HG03196 (cell line): ENCODE data around the gene C1QBP.
"Not testable (repeated sequence)": the region's sequence is repeated elsewhere in the genome, so short reads cannot be mapped to it uniquely, and the experiment has no call there.

Source experiments
- ATAC-seq: cut with Tn5 transposase; IDR thresholded peaks from one replicate; pipeline ENCODE4 v1.9.1; 2021; ENCODE audit not compliant: unreplicated experiment

The C1QBP gene

GRCh38 chr17:5434984-5435383, 4.0 kb downstream of the C1QBP start:
- ATAC-seq: no peak

DNA sequence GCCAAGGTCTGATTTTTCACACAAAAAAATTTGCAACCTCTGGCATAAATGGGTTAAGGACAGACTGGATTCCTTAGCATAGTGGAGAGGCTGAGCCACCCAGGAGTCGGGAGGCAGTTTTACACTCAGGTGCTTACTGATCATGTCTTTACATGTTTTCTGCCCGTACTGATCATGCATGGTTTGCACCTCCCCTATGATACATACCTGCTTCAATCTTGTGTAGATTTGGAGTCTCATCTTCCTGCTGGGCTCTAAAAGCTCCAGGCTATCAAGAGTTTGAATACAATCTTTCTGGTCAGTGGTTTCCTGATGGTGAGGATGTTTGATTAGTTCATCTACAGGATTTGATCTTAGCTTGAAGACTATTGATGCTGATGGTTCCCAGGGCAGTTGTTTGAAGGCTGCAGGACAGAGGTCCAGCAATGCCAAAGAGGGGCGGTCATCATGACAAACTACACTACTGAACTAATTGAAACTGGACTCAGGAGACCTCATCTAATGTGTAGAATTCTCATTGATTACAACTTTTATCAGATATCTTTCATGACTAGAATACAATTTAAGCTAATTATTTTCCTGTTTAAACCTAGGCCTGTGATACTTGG, 6.9 kb downstream of the C1QBP start:
- ATAC-seq: no peak

DNA sequence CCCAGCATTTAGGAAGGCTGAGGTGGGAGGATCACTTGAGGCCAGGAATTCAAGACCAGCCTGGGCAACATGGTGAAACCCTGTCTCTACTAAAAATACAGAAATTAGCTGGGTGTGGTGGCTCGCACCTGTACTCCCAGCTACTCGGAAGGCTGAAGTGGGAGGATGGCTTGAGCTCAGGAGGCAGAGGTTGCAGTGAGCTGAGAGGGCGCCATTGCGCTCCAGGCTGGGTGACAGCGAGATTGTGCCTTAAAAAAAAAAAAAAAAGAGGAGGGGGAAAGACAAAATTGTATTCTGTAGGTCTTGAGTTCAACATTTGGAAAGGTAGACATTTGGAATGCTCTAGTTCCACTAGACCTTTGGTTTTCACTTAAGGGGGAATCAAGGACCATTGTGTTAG, 7.7 kb downstream of the C1QBP start:
- not testable (repeated sequence) for ATAC-seq

DNA sequence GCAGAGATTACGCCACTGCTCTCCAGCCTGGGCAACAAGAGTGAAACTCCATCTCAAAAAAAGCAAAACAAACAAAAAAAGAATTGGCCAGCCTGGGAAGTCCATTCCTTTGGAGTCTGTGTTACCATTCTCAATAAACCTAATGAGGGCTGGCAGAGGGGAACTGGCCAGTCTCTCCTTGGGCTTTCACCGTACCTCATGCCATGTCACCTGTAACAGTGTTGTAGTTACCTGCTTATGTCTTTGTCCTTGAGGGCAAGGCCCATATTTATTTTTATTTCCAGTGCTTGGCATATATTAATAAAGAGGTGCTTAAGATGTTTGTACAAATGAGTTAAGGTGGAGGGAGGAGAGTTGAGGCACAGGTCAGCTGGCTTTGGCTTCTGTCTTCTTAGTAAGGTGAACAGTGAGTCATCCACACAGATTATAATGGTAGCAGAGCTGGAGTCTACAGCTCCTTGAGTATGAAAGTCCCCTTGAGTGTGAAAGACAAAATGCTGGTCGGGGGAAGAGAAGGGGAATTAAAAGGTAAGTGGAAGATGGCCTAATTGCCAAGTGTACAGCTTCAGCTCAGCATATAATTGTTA, 8.4 kb downstream of the C1QBP start:
- no peak for ATAC-seq

GRCh38 chr17:5429191-5429887, 9.6 kb downstream of the C1QBP start:
- no peak for ATAC-seq

DNA sequence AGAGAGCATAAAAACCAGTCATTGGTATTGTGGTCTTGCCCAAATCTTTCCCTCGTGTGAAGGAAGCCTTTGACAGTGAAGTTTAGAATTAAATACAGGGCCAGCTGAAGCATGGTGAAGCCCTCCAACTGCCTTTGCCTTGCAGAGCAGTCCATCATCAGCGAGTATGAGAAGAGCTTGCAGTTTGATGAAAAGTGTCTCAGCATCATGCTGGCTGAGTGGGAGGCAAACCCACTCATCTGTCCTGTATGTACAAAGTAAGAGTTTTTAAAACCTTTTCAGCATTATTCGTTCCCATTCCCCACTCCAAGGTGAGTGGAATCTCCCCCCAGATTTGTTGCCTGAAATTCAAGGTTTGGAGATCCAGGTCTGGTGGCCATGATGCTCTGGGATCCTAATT, 13.1 kb downstream of the C1QBP start:
- no peak for ATAC-seq

DNA sequence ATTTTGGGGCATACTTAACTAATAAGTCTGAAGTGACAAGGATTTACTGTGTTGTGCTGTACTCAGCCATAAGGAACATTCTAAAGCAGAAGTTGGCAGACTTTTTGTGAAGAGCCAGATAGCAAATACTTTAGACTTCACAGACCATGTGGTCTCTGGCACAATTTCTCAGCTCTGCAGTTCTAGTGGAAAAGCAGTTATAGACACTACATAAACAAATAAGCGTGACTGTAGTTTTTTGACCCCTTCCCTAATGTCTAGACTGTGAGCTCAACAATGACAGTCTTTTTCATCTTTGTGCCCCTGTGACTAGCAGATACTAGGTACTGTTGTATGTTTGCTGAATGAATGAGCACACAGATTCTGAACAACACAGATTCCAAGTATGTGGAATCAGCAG, 14.0 kb downstream of the C1QBP start:
- ATAC-seq: no peak

GRCh38 chr17:5422505-5422904, 16.4 kb downstream of the C1QBP start:
- ATAC-seq: no peak

DNA sequence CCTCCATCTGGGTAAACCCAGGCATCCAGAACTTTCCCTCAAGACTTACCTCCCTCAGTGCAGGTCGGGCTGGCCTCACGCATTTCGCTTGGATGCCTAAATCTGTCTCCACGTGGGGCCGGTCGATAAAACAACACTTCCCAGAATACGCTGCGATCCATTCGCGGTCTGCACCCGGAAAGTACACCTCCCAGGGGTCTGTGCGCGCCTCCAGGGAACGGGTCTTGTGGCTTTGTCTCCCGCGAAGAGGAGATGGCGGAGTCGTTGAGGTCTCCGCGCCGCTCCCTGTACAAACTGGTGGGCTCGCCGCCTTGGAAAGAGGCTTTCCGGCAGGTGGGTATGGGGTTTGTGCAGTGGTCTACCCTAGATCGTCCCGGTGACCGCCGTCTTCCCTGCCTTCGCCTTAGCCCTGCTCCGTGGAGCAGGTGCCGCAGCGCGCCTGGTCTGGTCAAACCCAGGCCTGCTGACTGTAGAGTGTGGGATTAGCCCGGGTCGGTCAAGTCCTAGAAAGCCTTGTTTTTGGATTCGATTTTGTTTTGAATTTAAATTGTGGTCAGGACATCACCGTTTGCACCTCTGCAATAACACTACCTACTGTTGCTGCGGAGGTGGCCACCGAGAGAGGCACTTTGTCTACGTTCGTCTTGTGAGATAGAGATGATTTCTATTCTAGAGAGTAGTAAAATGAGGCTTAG, 18.8 kb downstream of the C1QBP start, which contains the start of gene RPAIN:
Gene RPAIN, plus strand, starts transcription at position 224 of the 695 bp plus-strand sequence. Its CDS starts 29 bp downstream, at position 253.
- peak; percentile 64 for ATAC-seq

GRCh38 chr17:5419356-5419958, 19.5 kb downstream of the C1QBP start, which contains the start of gene NUP88:
TSS of gene NUP88 (minus strand) at chr17:5419662. CDS start at chr17:5419650, 12 bp downstream.
- ATAC-seq: peak; percentile 83

- ATAC-seq: peak; percentile 37
Observed at GRCh38 chr17:5418858-5419355, 20.0 kb downstream of the C1QBP start.

- no peak for ATAC-seq
Observed at GRCh38 chr17:5416901-5417300, 22.1 kb downstream of the C1QBP start.

- no peak for ATAC-seq
Observed at GRCh38 chr17:5413682-5414081, 25.3 kb downstream of the C1QBP start.

GRCh38 chr17:5410594-5411272, 28.2 kb downstream of the C1QBP start:
- ATAC-seq: no peak

GRCh38 chr17:5408186-5408585, 30.8 kb downstream of the C1QBP start:
- no peak for ATAC-seq

GRCh38 chr17:5405400-5405799, 33.6 kb downstream of the C1QBP start:
- ATAC-seq: no peak

- no peak for ATAC-seq
Observed at GRCh38 chr17:5399767-5400166, 39.2 kb downstream of the C1QBP start.

DNA sequence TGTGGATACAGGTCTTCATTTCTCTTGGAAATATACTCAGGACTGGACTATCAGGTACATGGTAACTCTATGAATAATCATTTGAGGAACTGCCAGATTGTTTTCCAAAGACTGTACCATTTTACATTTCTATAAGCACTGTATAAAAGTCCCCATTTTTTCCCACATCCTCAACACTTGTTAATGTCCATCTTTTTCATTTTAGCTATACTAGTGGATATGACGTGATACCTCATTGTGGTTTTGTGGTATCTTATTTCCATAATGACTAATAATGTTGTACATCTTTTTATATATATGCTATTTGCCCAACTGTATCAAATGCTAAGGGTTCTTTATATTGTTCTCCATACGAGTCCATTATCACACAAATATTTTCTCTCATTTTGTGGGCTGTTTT, 42.3 kb downstream of the C1QBP start:
- no peak for ATAC-seq

- no peak for ATAC-seq
Observed at GRCh38 chr17:5391678-5392077, 47.3 kb downstream of the C1QBP start.
